Bronchial epithelial cell (primary cell): ENCODE results near the gene MEIKIN. TPM values are rescaled to one million over a fixed set of nuclear protein-coding genes. Genes with fewer than 3 reads are reported as not detected.
A peak's percentile ranks its signal among the peaks of the same experiment; 100 is the strongest.

Experiments used
- DNase-seq: peaks from one replicate; pipeline ENCODE4 v3.0.0-alpha.2; 2010; ENCODE audit warnings: low read depth
- FAIRE-seq: peaks from 2 replicates; lab custom pipeline; 2011; peaks lifted over from hg19 to GRCh38; lab: Jason Lieb, UNC
- H3K27me3 ChIP-seq: 2 replicates; pipeline ENCODE4 v1.5.1; 2011; ENCODE audit warnings: low read length; ENCODE audit not compliant: control insufficient read depth, insufficient read depth
- H3K36me3 ChIP-seq: 2 replicates; pipeline ENCODE4 v1.5.1; 2011; ENCODE audit warnings: low read length; ENCODE audit not compliant: control insufficient read depth, insufficient read depth
- H3K4me3 ChIP-seq: 2 replicates; pipeline ENCODE4 v1.5.1; 2011; ENCODE audit warnings: mild to moderate bottlenecking, low read depth, low read length, control low read depth
- total RNA-seq: library from RNA; depleted of rRNA; stranded (reverse); fragments of >200 nt; gene quantifications from 2 replicates; pipeline ENCODE4 v1.2.1, GENCODE V29; 2014
- TF ChIP-seq, protein P1 (sequence below): IDR thresholded peaks from 2 replicates; pipeline ENCODE4 v1.5.1; 2011; ENCODE audit warnings: mild to moderate bottlenecking, moderate library complexity, low read length, control low read depth, inconsistent platforms; ENCODE audit not compliant: insufficient read depth, severe bottlenecking

Gene MEIKIN
- total RNA-seq, 1 donor from 2014 or later: not detected

- FAIRE-seq: no peak
- peak; percentile 44 for DNase-seq
- Histone ChIP-seq H3K4me3 (no peak overlapping the region), H3K27me3 (peaks cover 2% of the 10 kb centered on the region), H3K36me3 (no peaks in the 10 kb centered on the region)
- TF ChIP-seq, protein P1, sequence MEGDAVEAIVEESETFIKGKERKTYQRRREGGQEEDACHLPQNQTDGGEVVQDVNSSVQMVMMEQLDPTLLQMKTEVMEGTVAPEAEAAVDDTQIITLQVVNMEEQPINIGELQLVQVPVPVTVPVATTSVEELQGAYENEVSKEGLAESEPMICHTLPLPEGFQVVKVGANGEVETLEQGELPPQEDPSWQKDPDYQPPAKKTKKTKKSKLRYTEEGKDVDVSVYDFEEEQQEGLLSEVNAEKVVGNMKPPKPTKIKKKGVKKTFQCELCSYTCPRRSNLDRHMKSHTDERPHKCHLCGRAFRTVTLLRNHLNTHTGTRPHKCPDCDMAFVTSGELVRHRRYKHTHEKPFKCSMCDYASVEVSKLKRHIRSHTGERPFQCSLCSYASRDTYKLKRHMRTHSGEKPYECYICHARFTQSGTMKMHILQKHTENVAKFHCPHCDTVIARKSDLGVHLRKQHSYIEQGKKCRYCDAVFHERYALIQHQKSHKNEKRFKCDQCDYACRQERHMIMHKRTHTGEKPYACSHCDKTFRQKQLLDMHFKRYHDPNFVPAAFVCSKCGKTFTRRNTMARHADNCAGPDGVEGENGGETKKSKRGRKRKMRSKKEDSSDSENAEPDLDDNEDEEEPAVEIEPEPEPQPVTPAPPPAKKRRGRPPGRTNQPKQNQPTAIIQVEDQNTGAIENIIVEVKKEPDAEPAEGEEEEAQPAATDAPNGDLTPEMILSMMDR: no peak
These were observed 2.0 kb upstream of the MEIKIN start for GRCh38 chr5:131947445-131947844.

DNA sequence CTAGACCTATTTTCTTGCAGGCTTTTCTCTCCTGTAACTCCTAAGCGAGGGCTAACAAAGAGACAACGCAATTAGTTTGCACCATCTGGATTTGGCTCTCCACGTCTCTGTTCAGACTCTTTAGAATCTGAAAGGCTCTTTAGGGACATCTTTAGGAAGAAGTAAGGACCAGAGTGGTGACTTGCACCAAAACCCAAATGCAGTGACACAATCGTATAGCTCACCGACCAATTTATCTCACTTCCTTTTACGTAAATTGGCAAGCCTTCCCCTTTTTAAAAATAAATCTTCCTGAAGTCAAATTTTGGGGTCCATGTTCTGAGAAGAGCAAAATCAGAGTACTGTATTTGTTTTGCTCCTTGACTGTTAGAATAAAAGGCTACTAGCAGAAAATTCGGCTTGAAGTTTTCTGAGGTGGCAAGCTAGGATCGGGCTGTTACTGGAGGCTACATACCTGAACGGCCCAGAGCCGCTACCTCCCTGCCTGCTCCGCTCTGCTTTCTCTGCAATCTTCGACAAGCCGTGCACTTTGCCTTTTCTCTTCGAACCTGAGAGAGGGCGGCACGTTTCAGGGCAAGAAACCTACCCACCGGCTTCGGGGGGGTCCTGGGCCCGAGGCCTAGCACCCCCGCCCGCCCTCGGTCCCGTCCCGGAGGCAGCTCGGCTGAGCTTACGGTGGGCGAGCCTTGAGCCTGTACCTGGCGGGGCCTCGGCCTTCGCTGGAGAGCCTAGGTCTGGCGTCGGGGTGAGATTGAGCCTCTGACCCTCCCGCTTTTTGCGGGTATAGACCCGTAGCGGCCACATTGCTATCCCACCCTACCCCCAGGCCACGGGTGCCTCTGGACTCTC is 537 bp downstream of the MEIKIN start:
- FAIRE-seq (no peak), DNase-seq (no peak)
- Histone ChIP-seq H3K27me3 (peaks cover 2% of the 10 kb centered on the region), H3K4me3 (no peak overlapping the region), H3K36me3 (no peaks in the 10 kb centered on the region)
- TF ChIP-seq, protein P1: no peak

DNA sequence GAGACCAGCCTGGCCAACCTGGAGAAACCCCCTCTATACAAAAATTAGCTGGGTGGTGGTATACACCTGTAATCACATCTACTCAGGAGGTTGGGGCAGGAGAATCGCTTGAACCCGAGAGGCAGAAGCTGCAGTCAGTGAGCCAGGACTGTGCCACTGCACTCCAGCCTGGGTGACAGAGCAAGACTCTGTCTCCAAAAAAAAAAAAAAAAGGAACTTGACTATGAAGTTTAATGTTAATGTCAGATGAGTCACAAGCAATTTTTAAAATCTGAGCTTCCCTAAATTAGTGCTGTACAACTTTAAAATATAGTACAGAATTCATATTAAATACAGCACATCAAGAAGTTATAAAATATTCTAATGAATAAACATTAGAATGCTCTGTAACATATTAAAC is 1.5 kb downstream of the MEIKIN start:
- no peak for FAIRE-seq
- DNase-seq: no peak
- Histone ChIP-seq H3K36me3 (no peaks in the 10 kb centered on the region), H3K4me3 (no peak overlapping the region), H3K27me3 (peaks cover 1% of the 10 kb centered on the region)
- TF ChIP-seq, protein P1: no peak

DNA sequence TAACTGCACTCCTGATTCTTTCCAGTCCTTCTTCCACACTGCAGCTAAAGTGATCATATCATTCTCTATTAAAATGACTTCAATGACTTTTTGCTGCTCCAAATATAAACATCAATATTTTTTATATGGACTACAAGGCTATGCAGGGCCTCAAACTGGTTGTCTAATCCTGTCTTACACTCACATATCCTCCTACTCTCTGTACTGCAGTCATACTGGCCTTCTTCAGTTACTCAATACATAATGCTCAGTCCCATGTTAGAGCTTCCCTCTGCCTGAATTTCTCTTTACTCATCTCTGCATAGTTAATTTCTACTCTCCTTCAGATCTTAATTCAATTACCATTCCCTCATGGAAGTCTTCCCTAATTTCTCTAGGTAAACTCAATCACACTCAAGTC is 3.4 kb downstream of the MEIKIN start:
- Histone ChIP-seq H3K36me3 (no peaks in the 10 kb centered on the region), H3K27me3 (no peaks in the 10 kb centered on the region), H3K4me3 (no peak overlapping the region)
- DNase-seq: no peak
- FAIRE-seq: no peak
- TF ChIP-seq, protein P1: no peak

GRCh38 chr5:131939690-131940345 is 5.6 kb downstream of the MEIKIN start:
- Histone ChIP-seq H3K36me3 (no peaks in the 10 kb centered on the region), H3K27me3 (peaks cover 2% of the 10 kb centered on the region), H3K4me3 (no peak overlapping the region)
- DNase-seq (no peak), FAIRE-seq (no peak)
- TF ChIP-seq, protein P1: no peak
